Stimulated activated CD8-positive, alpha-beta memory T cell treated with anti-CD3 and anti-CD28 coated beads, Interleukin-7, amount 100 ng/mL, for 1 hour (primary cell): ENCODE measurements around the gene EGR1.
"Not testable (repeated sequence)": the region's sequence is repeated elsewhere in the genome, so short reads cannot be mapped to it uniquely, and the experiment has no call there.

Experiments
- DNase-seq, 2 donors: peaks; one replicate each; pipeline ENCODE4 v3.0.0-alpha.2; 2020; ENCODE audit warnings: low read depth in 2 of 2

EGR1 gene

DNA sequence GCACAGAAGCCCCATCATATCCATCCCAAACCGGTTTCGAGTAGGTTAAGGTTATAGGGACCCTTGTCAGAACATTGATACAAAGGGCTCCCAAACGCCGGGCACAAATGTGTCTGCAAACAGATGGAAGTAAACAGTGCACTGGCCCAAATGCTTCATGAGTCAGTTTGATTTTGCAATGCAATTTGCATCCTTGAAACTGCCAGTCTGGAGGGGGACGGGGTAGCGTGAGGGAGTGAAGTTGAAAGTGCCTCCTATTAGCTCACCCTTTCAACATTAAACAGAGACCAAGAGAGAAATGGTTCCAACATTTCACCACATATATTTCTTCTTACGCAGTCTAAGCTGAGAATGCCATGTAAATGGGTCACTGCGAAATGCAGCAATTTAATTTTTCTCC, 42.2 kb downstream of the EGR1 start:
- not testable (repeated sequence) for DNase-seq

DNA sequence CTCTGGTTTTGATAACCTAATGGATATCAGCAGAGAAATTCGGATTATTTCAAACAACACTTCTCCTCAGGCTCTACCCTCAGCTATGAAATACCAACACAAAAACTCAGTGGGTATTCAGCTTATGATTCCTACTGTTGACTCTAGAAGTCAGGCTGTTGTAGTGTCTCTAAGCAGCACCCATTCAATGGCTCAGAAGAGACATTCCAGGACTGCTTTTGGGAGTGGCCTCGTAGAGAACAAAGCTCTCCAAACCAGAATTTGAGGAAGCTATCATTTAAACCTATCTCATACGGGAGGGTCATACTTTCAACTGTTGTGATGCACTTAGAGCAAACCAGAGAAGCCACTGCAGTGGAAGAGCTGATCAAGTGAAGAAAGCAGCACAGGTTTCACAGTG, 43.7 kb downstream of the EGR1 start:
- no peak for DNase-seq

DNA sequence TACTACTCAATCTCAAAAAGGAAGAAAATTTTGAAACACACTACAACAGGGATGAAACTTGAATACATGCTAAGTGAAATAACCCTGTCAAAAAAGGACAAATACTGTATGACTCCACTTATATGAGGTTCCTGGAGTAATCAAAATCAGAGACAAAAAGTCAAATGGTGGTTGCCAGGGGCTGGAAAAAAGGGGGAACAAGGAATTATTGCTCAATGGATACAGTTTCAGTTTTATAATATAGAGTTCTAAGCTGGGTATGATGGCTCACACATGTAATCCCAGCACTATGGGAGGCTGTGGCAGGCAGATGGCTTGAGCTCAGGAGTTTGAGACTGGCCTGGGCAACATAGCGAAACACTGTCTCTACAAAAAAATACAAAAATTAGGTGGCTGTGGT, 48.7 kb downstream of the EGR1 start:
- DNase-seq, result no peak

DNA sequence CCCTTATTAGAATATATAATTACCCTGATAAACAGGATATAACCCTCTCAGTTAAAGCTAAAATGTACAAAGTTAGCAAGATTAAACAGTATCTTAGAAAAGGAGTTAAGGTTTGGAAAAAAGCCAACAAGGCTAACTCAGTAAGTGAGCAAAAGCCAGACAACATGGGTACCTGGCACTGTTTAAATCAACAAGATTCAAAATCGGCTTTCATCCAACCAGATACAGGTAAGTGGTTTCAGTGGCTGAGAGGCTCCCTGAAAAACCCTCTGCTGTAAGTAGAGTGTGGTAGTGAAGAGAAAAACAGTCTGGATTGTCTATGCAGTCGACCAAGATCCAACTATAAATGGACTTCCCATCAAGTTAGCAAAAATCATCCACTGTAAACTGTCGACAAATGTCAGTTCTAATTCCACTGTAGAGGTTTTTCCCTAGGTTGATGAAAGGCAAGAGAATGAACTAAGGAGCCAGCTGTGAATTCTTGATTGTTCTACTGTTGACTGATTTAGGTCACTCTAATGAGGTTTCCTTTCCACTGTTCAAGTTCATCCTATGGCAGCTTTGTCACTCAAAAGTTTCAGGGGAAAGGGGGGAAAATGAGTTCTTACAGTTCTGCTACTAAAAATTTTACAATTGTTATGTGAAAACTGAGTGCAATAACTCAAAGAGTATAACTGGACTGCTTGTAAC, 50.4 kb downstream of the EGR1 start:
- DNase-seq, result no peak

DNA sequence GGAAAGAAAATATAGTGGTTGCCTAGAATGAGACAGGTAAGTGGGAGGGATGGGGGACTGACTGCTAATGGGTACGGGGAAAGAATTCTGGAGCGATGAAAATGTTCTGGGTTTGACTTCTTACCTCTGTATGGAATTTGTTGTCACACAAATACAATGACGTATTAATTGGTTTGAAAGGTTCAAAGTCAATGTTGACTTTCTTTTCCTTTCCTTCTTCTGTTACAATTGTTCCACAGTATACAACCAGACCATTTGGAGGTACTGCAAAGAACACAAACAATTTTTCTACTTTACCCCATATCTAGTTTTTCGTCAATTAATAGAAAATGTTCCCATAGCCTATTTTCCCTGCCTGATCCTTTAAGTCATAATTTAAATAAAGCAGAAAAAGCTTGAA, 52.2 kb downstream of the EGR1 start:
- DNase-seq, result no peak
